ENCODE measurements around the gene CHML. TPM values are rescaled to one million over a fixed set of nuclear protein-coding genes. Genes with fewer than 3 reads are reported as not detected.

The CHML gene
- total RNA-seq, 1 donor from 2014 or later: 43.6 TPM

GRCh38 chr1:241592273-241592958 is 47.8 kb downstream of the CHML start:
- Histone ChIP-seq H3K27me3 (no peaks in the 10 kb centered on the region), H3K4me2 (no peak overlapping the region), H3F3A (ENCODE audit: low read depth) (no peaks in the 10 kb centered on the region), H3K36me3 (no peaks in the 10 kb centered on the region), H3K9me3 (ENCODE audit: low read depth) (no peaks in the 10 kb centered on the region), H3K27ac (no peak overlapping the region), H4K20me1 (ENCODE audit: low read depth) (no peaks in the 10 kb centered on the region), H2AFZ (replicated peaks) (no peak overlapping the region), H3K4me1 (no peaks in the 10 kb centered on the region), H3K9ac (no peak overlapping the region), H3K79me2 (ENCODE audit: low read depth) (no peaks in the 10 kb centered on the region), H3K4me3 (no peak overlapping the region)
- Mint-ChIP-seq H3K4me1 (no peaks in the 10 kb centered on the region), H3K27ac (peak overlapping the region; percentile 13), H3K27me3 (ENCODE audit: insufficient read depth, low read depth) (peaks cover 2% of the 10 kb centered on the region), H3K4me3 (no peak overlapping the region), H3K36me3 (peaks cover 17% of the 10 kb centered on the region), H3K9me3 (no peaks in the 10 kb centered on the region)
- no peak for DNase-seq (ENCODE audit: low spot score)
- TF ChIP-seq EZH2phosphoT487 (IDR thresholded peaks at IDR 0.05) (no peak), EZH2 (IDR thresholded peaks at IDR 0.05) (no peak)
- TF ChIP-seq, protein P1, sequence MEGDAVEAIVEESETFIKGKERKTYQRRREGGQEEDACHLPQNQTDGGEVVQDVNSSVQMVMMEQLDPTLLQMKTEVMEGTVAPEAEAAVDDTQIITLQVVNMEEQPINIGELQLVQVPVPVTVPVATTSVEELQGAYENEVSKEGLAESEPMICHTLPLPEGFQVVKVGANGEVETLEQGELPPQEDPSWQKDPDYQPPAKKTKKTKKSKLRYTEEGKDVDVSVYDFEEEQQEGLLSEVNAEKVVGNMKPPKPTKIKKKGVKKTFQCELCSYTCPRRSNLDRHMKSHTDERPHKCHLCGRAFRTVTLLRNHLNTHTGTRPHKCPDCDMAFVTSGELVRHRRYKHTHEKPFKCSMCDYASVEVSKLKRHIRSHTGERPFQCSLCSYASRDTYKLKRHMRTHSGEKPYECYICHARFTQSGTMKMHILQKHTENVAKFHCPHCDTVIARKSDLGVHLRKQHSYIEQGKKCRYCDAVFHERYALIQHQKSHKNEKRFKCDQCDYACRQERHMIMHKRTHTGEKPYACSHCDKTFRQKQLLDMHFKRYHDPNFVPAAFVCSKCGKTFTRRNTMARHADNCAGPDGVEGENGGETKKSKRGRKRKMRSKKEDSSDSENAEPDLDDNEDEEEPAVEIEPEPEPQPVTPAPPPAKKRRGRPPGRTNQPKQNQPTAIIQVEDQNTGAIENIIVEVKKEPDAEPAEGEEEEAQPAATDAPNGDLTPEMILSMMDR (IDR thresholded peaks at IDR 0.05): no peak

- H3K36me3 Mint-ChIP-seq: peaks cover 17% of the 10 kb centered on the region
- H3K36me3 ChIP-seq: no peaks in the 10 kb centered on the region
- H3K4me2 ChIP-seq: no peak overlapping the region
- H4K20me1 ChIP-seq (ENCODE audit: low read depth): no peaks in the 10 kb centered on the region
- no peaks in the 10 kb centered on the region for H3K9me3 Mint-ChIP-seq
- no peaks in the 10 kb centered on the region for H3K9me3 ChIP-seq (ENCODE audit: low read depth)
- H3K4me3 ChIP-seq: no peak overlapping the region
- H2AFZ ChIP-seq (replicated peaks): no peak overlapping the region
- no peak overlapping the region for H3K27ac Mint-ChIP-seq
- H3K27ac ChIP-seq: no peak overlapping the region
- no peaks in the 10 kb centered on the region for H3F3A ChIP-seq (ENCODE audit: low read depth)
- no peaks in the 10 kb centered on the region for H3K4me1 Mint-ChIP-seq
- TF ChIP-seq EZH2phosphoT487 (IDR thresholded peaks at IDR 0.05): no peak
- no peak for TF ChIP-seq EZH2 (IDR thresholded peaks at IDR 0.05)
- H3K79me2 ChIP-seq (ENCODE audit: low read depth): no peaks in the 10 kb centered on the region
- peaks cover 2% of the 10 kb centered on the region for H3K27me3 Mint-ChIP-seq (ENCODE audit: insufficient read depth, low read depth)
- DNase-seq (ENCODE audit: low spot score): no peak
- H3K4me1 ChIP-seq: no peaks in the 10 kb centered on the region
- H3K27me3 ChIP-seq: no peaks in the 10 kb centered on the region
- H3K9ac ChIP-seq: no peak overlapping the region
- no peak overlapping the region for H3K4me3 Mint-ChIP-seq
Measured at GRCh38 chr1:241591736-241592135, 48.4 kb downstream of the CHML start.

- Histone ChIP-seq H3K79me2 (ENCODE audit: low read depth) (no peaks in the 10 kb centered on the region), H3K4me2 (no peak overlapping the region), H3F3A (ENCODE audit: low read depth) (no peaks in the 10 kb centered on the region), H3K4me3 (no peak overlapping the region), H3K4me1 (no peaks in the 10 kb centered on the region), H2AFZ (replicated peaks) (no peak overlapping the region), H3K9ac (no peak overlapping the region), H3K27ac (no peak overlapping the region), H3K9me3 (ENCODE audit: low read depth) (no peaks in the 10 kb centered on the region), H3K27me3 (no peaks in the 10 kb centered on the region), H3K36me3 (no peaks in the 10 kb centered on the region), H4K20me1 (ENCODE audit: low read depth) (no peaks in the 10 kb centered on the region)
- DNase-seq (ENCODE audit: low spot score): no peak
- Mint-ChIP-seq H3K9me3 (no peaks in the 10 kb centered on the region), H3K4me3 (no peak overlapping the region), H3K27ac (no peak overlapping the region), H3K36me3 (peaks cover 17% of the 10 kb centered on the region), H3K27me3 (ENCODE audit: insufficient read depth, low read depth) (no peaks in the 10 kb centered on the region), H3K4me1 (no peaks in the 10 kb centered on the region)
- TF ChIP-seq EZH2 (IDR thresholded peaks at IDR 0.05) (no peak), EZH2phosphoT487 (IDR thresholded peaks at IDR 0.05) (no peak)
- TF ChIP-seq, protein P1 (IDR thresholded peaks at IDR 0.05): no peak
Measured at GRCh38 chr1:241591317-241591716, 48.9 kb downstream of the CHML start.

- peaks cover 15% of the 10 kb centered on the region for H3K36me3 Mint-ChIP-seq
- TF ChIP-seq, protein P1 (IDR thresholded peaks at IDR 0.05): no peak
- TF ChIP-seq EZH2 (IDR thresholded peaks at IDR 0.05): no peak
- H3K27me3 Mint-ChIP-seq (ENCODE audit: insufficient read depth, low read depth): no peaks in the 10 kb centered on the region
- H3K27ac Mint-ChIP-seq: no peak overlapping the region
- no peaks in the 10 kb centered on the region for H3K36me3 ChIP-seq
- no peaks in the 10 kb centered on the region for H4K20me1 ChIP-seq (ENCODE audit: low read depth)
- H3K9ac ChIP-seq: no peak overlapping the region
- H3K4me1 ChIP-seq: no peaks in the 10 kb centered on the region
- no peaks in the 10 kb centered on the region for H3K27me3 ChIP-seq
- H3K9me3 Mint-ChIP-seq: no peaks in the 10 kb centered on the region
- no peak overlapping the region for H3K4me3 ChIP-seq
- H3K4me3 Mint-ChIP-seq: no peak overlapping the region
- no peak overlapping the region for H3K27ac ChIP-seq
- no peak overlapping the region for H2AFZ ChIP-seq (replicated peaks)
- no peaks in the 10 kb centered on the region for H3F3A ChIP-seq (ENCODE audit: low read depth)
- no peak overlapping the region for H3K4me2 ChIP-seq
- no peaks in the 10 kb centered on the region for H3K9me3 ChIP-seq (ENCODE audit: low read depth)
- DNase-seq (ENCODE audit: low spot score): no peak
- no peaks in the 10 kb centered on the region for H3K79me2 ChIP-seq (ENCODE audit: low read depth)
- no peaks in the 10 kb centered on the region for H3K4me1 Mint-ChIP-seq
Measured at GRCh38 chr1:241590719-241591118, 49.5 kb downstream of the CHML start.
